ENCODE measurements around the gene ZNF835.

DNA sequence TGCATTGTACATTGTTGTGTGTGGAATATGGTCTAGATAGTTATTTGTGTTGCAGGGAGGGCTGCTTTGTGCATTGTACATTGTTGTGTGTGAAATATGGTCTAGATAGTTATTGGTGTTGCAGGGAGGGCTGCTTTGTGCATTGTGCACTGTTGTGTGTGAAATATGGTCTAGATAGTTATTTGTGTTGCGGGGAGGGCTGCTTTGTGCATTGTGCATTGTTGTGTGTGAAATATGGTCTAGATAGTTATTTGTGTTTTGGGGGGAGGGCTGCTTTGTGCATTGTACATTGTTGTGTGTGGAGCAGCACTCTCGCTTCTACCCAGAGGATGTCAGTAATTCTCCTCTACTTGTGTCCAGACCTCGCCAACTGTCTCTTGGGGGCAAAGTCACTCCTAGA lies 36.3 kb upstream of the ZNF835 start:
- TF ChIP-seq YY1 (IDR thresholded peaks at IDR 0.05; ENCODE audit: insufficient read depth, insufficient read length) (no peak), ZNF274 (IDR thresholded peaks at IDR 0.05; ENCODE audit: low read depth, low read length) (no peak), SUZ12 (IDR thresholded peaks at IDR 0.05; ENCODE audit: extremely low read depth, insufficient read depth, insufficient read length) (no peak)
